NCI-H2196 treated with DMSO at 0.1 percent for 48 hours (cell line): ENCODE measurements around the gene ZNF367.

Experiments used
- DNase-seq: peaks from one replicate; lab custom pipeline; 2025; ENCODE audit not compliant: unreplicated experiment; lab: John Stamatoyannopoulos, UW

ZNF367 gene

DNA sequence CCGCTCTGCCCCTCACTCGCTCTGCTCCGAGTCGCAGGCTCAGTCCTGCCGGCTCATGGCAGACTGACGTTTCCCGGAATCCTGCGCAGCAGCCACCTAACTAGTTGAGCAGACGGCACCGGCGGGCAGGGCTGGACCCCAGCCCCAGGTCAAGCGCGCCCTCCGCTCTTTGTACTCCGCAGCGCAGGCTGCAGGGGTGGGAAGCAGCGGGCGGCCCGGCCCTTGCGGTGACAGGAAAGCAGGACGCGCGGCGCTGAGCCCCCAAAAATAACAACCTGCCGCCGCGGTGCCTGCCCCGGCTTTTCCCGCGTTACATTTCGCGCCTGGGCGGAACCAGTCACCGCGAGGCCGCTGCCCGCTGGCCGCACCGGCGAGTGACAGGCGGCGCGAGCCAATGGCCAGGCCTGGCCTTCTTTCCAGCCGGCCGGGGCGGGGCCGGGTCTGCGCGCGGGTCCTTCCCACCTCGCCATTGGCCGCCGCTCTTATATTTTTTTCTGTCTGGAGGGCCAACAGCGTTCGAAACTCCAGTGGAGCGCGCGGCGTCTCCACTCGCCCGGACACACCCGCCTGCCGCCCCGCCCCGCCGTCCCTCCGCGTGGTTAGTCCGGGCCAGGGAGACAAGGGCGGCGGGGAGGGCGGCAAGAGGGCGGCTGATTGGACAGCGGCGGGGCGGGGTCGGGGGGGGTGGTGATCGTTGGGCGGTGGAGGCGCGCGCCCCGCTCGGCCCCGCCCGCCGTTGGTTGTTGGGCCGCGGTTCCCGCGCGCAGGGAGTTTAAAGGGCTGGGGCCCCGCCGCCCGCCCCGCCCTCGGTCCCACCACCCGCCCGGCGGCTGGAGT lies at the start of gene ZNF367:
ZNF367 (minus strand) TSS at position 288 of the 837 bp plus-strand sequence. CDS start 338 bp downstream, outside the sequence.
- peak; percentile 94 for DNase-seq

DNA sequence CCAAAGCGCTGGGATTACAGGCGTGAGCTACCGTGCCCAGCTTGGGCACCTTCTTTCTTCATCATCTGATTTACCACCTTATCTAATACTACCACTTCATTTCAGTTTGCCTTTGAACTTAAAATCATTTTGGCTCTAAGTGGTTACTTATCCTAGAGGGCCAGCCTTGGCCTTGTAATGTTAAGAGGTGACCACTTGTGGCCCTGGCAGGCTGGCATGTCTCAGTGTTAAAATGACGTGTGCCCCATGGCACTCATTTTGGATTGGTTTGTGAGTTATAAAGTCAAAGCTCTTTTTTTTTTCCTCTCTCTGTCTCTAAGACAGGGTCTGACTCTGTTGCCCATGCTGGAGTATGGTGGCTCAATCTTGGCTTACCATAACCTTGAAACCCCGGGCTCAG lies 49.6 kb upstream of the ZNF367 start:
- no peak for DNase-seq

DNA sequence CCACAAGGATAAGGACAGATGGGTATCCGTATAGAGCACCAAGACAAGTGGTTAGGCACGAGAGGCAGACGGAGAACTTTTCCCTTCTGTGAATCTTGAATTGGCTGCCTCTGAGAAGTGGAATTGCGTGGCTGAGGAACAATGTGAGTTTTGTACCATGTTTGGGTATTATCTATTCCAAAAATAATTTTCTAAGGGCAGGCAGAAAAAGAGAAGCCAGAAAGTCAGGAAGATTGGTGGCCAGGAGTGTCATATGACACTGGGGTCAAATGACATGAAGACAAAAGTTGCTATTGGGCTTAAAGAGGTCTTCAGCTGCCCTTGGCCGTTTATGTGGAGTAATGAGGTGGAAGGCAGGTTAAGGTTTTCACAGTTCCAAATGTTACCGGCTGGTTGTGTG lies 46.3 kb upstream of the ZNF367 start:
- no peak for DNase-seq

DNA sequence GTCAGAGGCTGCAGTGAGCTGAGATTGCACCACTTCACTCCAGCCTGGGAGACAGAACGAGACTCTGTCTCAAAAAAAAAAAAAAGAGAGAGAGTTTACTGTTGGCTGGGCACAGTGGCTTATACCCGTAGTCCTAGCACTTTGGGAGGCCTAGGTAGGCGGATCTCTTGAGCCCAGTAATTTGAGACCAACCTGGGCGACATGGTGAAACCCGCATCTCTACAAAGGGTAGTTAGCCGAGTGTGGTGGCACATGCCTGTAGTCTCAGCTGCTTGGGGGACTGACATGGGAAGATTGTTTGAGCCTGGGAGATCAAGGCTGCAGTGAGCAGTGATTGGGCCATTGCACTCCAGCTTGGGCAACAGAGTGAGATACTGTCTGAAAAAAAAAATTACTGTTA lies 44.4 kb upstream of the ZNF367 start:
- no peak for DNase-seq

DNA sequence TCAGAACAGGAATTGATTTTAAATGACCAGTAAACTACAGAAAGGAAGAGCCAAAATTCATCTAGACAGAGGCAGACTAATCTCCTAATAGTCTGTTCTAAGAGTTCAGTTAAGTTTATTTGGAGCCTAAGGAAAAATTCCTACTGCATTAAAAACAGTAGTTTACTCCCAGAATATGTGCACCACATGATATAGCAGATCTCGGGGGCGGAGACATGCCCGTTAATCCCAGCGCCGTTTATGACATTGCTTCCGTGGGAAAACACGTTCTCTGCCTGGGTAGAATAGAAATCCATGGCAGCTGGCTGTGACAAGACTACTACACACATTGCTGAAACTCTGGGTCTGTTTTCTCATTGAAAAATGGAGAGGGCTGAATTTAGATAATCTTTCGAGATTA lies 43.2 kb upstream of the ZNF367 start:
- DNase-seq = no peak

DNA sequence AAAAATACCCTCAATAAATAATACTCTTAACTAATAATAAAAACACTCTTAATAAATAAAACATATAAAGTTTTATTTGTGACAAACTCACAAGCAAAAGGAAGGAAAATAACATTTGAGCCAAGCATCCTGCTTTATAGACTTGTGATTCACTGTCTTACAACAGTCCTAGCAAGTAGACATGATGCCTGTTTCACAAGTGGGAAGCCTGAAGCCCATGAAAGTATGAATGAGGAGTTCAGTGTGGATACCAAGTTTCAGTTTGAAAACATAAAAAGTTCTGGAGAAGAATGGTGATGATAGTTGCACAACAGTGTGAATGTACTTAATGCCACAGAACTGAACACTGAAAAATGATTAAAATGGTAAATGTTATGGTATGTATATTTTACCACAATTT lies 42.7 kb upstream of the ZNF367 start:
- DNase-seq = no peak

DNA sequence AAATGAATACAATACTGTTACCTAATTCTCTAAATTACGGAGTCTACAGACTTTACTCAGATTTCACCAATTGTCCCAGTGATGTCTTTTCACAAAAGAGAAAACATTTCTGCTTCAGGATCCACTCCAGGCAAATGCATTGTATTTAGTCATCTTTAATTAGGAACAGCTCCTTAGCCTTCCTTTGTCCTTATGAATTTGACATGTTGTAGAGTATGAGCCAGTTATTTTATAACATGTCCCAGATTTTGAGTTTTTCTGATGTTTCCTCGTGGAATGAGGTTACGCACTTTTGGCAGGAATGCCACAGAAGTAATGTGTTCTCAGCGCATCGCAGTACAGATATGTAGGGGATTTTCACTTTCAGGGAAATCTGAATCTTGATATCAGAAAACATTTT lies 42.3 kb upstream of the ZNF367 start:
- DNase-seq = no peak

DNA sequence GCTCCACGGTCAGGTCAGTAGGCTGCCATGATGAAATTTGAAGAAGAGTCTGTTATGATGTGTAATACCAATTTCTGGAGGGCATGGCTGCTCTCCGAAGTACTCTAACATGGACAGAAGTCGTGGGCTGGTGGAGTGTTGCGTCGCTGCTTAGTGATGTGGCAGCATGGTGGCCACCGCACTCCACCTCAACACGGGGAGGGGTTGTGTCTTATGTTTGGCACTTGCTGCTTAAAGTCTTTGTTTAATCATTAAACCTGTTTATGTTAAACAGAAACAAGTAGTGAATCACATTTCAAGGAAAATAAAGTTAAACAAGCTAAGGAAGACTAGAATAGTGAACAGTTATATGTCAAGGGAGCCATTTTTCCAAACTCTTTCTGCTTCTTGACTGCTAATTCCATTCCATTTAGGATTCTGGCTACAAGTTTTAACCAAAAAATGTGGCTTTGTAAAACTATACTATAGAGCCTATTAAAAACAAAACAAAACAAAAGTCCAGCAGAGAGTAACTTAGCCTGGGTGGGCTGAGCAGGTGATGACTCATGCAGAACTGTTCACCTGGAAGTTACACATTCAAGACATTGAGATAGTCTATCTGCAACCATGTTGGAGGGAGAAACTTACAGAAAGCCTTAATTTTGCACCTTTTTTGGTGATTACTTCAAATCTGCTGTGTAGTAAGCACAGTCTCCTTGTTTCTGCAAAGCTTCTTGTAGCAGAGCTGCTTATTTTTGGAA lies 41.3 kb upstream of the ZNF367 start:
- no peak for DNase-seq

DNA sequence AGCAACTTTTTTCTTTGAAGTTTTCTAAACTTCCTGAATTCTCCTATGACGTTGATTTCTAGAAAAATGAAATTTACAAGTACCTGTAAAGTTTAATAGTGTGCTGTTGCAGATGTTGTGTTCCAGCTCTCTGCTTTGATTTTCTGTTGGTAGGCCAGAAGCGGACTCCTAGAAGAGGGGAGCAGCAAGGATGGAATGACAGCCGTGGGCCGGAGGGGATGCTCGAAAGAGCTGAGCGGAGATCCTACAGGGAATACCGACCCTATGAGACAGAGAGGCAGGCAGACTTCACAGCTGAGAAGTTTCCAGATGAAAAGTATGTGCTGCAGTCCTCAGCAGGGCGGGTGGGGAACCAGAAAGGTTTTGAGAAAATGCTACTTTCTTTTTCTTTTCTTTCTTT lies 40.1 kb upstream of the ZNF367 start:
- DNase-seq = no peak

DNA sequence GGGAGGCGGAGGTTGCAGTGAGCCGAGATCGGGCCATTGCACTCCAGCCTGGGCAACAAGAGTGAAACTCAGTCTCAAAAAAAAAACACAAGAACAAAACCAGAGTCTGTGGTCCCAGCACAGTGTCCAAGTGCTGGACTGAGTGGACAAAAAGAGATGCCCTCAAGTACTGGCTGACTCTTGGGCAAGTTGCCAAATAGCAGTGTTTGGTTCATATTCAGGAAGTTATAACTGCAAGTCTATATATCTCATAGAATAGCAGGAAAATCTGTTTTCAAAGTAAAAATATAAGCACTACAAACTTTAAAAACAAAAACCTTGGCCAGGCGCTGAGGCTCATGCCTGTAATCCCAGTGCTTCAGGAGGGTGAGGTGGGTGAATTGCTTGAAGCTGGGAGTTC lies 39.1 kb upstream of the ZNF367 start:
- DNase-seq = no peak

DNA sequence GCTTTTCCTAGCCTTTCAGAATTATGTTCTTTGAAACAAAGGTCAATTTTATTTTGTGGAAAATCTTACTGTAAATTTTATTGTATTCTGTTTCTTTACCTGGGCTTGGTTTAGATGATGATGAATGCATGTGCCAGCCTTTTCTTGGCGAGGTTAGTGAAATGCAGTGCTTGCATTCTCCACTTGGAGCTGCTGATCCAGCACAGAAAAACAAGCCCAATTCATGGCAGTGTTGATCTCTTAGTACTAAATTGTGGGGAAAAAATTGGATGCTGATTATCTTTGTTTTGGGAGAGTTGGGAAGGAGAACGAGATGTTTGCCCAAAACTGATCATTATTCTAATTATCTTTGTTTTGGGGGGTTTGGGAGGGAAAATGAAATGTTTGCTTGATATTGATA lies 35.5 kb upstream of the ZNF367 start:
- DNase-seq = peak; percentile 21

DNA sequence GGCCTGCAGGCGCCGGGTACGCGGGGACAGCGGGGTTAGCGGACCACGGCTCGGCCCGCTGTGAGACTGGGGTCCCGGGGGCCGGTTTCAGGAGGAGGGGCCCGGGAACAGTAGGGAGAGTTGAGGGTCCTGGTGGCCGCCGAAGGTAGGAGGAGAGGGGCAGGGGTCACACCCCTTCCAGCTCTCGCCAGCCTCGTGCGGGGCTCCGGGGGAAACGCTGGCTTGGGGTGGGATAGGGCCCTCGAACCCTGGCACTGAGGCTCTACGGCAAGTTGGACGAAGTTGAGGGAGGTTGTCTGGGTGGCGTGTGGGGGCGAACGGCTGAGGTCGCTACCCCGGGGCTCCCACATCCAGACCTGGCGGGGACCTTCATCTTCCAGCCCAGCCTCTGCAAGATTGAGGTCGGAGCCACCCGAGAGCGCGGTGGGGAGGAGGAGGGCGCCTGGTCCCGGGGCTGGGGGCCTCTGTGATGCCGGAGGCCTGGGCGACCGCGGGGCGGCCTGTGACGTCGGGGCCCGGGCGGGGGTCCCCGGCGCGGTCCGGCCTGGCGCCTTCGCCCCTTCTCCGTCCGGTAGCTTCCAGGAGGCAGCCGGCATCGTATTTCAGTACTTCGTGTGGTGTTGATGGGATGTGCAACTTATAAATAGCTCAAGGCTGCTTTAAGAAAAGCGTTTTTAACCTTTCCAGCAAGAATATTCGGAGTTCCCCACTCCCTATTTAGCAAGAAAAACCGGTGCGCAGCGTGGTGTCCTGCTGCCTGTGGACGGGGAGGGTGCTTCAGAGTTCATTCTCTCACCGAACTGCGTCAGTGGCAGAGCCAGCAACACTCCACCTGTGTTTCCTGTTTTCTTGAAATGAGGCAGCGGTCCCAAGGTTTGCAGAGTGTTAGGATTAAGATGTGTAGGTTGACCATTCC lies 32.7 kb upstream of the ZNF367 start:
- no peak for DNase-seq

DNA sequence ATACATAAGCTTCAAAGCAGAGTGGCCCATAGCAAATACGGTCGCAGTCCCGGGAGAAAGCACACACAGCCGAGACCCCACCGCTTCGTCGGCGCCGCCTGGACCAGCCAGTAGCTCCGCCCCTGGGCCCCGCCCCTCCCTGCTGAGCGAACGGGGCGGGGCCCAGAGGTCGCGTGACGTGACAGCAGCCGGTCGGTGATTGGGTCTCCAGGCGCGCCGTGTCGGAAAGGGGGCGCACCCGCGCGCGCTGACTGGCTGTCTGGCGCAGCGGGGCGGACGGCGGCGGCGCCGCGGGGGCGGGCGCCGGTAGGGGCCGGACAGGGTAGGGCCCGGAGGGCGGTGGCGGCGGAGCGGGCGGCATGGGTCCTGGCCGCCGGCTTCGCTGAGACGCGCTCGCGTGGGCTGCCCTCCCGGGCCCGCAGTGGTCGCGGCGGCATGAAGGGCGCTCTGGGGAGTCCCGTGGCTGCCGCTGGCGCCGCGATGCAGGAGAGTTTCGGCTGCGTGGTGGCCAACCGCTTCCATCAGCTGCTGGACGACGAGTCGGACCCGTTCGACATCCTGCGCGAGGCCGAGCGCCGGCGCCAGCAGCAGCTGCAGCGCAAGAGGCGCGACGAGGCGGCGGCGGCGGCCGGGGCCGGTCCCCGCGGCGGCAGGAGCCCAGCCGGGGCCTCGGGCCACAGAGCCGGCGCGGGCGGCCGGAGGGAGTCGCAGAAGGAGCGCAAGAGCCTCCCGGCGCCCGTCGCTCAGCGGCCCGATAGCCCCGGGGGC lies 31.9 kb upstream of the ZNF367 start, which contains the start of gene HABP4:
HABP4 (plus strand) TSS at position 325 of the 768 bp plus-strand sequence; CDS start at position 436, 111 bp downstream.
- DNase-seq = peak; percentile 95

DNA sequence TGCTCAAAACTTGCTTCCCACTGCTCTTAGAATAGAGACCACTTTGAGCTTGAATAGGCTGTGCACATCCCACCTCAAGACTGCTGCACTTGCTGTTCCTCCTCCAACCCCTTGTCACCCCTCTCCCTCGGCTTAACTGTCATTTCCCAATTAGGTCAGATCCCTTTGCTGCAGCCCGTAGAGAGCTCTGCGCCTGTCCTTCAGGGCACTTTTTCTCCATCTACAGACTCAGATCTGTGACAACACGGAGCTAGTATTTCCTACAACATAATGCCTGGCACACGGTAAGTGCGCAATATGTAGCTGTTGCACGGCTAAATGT lies 31.3 kb upstream of the ZNF367 start:
- no peak for DNase-seq

DNA sequence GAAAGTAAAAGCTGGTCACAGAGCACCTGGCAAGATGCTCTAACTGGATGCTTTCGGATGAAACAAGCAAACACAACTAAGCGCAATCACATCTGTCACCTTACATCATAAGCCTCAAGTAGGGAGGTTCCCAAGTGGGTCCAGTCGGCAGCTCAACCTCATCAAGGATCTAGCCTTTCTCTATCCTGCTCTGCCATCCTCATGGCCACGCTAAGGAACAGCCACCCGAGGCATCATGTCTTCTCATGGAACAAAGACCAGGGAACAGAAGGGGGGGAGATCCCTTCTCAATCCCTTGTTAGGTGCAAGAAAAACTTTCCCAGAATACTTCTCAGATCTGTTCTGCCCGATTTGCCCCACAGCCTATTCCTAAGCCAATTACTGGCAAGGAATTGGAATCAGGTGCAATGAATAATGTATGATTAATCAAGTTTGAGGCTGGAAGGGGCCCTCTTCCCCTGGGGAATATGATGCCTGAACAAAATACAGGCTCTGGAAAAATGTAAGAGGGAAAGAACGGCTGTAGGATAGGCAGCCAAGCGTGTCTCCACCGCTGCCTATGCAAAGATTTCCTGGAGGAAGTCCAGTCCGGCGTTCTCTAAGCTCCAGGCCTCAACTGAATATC lies 30.5 kb upstream of the ZNF367 start:
- DNase-seq = no peak

DNA sequence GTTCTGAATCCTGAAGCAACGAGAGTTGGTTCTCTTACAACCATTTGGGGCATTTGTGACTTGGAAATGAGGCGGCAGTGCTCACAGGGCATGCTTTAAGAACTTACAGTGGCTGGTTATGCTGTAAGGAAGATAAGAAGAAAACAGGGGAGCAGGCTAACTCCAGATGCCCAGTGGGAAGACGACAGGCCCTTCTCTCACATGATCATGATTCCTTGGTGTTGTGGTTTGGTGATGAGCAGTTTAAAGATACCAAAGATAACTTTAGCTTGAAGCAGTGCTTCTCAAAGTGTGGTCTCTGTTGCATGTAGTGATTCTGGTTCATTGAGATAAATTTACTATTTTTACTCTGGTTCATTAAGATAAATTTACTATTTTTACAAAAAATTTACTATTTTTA lies 29.2 kb upstream of the ZNF367 start:
- no peak for DNase-seq

DNA sequence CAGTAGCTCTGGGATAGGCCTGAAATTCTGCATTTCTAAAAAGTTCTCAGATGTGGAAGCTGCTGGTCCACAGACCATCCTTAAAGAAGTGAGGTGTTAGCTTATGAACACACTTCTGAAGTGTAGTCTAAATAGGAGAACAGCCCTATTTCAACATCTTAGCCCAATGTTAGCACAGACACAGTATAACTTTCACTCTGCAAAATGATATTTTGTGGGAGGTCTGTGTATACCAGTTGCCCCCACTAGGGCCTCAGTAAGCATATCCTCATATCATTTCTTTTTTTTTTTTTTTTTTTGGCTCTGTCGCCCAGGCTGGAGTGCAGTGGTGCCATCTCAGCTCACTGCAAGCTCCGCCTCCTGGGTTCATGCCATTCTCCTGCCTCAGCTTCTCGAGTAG lies 24.3 kb upstream of the ZNF367 start:
- no peak for DNase-seq

DNA sequence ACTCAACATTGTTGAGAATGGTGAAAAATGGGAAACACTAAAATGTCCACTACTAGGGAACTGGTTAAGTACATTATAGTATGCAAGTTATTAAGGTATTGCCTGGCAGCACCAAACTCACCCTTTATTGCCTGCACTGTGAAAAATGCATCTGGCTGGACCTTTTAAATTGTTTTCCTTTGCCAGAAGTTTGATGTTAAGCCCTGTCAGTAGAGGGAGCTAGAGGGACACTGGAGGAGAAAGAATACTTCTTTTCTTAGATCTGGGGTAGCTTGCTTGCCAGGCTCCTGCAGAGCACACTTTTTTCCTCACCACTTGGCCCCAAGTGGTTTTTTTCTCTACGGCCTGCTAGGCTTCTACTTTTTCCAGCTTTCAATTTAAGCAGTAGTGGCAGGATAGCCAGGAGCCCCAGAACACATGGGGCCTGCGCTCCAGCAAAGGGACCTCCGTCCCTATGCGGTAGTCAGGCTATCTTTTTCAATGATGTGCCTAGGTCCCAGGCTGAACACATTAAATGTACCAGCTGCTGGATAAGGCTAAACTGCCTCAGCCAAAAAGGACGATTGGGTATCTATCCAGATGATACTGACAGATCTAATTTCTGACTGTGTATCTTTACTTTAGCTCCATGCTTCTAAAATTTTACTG lies 23.8 kb upstream of the ZNF367 start:
- DNase-seq = no peak

DNA sequence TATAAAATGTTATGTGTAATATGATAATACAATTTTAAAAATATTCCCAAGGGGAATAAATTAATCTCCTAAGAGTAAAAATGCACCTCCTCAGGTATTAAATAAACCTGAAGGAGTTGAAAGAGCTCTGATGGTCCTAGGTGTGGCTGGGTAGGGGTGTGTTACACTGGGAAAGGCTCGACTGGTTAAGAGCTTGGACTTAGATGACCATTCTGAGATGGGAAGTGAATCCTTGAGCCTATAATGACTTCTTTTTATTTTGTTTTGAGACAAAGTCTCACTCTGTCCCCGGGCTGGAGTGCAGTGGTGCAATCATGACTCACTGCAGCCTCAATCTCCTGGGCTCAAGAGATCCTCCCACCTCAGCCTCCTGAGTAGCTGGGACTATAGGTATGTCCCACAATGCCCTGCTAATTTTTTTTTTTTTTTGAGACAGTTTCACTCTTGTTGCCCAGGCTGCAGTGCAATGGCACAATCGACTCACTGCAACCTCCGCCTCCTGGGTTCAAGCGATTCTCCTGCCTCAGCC lies 22.6 kb upstream of the ZNF367 start:
- no peak for DNase-seq
